Posterior vena cava (tissue), 2 donors: ENCODE data around the gene ARHGEF37. TPM values are rescaled to one million over a fixed set of nuclear protein-coding genes. Genes with fewer than 3 reads are reported as not detected.

Experiments used
- DNase-seq: peaks from one replicate; pipeline ENCODE4 v3.0.0-alpha.2; 2020; ENCODE audit warnings: low spot score
- intact Hi-C, 2 donors: fragments of 100-400 bp; cut with DNase I; formaldehyde crosslinking; loops; one replicate each; pipeline versions ENCODE4 v1.14.1 to v1.14.2; 2022 to 2023
- total RNA-seq, 2 donors: library from RNA; stranded (reverse); fragmentation: NEBNext Ultra II Directional; extraction: Animal tissue kit (Norgen Biotek cat#: 25700); gene quantifications; one replicate each; pipeline ENCODE4 v1.2.1, GENCODE V29; 2021
- donor health status: DM: yes; HTN: yes; CAD: no.
- donor health status: DM: yes; HTN: yes; CAD: no.

Gene ARHGEF37
- total RNA-seq, 2 donors from 2014 or later = 10.7 to 11.0 TPM

DNA sequence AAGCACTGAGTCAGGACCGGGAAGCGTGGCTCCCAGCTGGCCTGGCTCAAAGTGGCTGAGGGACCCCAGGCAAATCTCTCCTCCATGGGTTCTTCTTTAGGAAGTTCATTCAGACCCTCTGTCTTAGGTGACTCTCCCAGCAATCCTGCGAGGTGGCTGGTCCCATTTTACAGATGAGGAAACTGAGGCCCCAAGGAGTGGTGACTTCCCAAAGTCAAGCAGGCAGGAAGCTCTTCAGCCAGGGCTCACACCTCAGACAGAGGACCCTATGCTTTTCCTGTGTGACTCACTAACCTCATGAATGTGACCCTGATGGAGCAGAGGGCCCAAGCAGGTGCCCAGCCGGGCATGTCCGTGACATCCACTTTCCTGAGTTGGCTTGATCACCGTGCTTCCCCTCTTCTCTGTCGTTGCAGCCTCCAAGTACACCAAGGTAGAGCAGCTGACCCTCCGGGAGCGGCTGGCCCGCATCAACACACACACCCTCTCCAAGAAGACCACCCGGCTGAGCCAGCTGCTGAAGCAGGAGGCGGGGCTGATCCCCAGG lies 36.5 kb downstream of the ARHGEF37 start:
- DNase-seq = no peak
- intact Hi-C loops = no loop called here

DNA sequence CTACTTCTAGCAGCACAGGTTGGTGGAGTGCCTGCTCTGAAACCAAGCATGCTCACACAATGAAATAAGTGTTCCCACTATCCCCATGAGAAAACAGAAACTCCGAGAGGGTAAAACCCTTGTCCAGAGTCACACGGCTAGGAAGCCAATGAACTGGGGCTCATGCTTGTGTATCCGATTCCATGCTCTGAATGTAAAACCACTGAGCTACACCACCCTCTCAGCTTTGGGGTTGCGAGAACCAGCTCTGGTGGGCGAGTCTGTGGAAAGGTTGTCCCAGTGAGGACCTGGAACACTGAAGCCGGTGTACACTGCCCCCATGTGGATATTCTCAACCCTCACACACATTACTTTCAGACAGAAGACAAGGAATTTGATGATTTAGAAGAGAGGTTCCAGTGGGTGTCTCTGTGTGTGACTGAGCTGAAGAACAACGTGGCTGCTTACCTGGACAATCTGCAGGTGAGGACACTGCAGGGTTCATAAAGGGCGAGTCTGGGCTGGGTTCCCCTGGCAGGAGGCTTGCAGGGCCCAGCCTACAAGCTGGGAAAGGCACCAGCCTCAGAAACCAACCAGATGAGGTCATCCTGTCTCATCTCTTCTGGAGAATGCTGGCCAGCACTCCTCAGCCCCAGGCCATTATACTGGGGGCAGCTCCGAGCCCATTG lies 37.4 kb downstream of the ARHGEF37 start:
- intact Hi-C loops = no loop called here

DNA sequence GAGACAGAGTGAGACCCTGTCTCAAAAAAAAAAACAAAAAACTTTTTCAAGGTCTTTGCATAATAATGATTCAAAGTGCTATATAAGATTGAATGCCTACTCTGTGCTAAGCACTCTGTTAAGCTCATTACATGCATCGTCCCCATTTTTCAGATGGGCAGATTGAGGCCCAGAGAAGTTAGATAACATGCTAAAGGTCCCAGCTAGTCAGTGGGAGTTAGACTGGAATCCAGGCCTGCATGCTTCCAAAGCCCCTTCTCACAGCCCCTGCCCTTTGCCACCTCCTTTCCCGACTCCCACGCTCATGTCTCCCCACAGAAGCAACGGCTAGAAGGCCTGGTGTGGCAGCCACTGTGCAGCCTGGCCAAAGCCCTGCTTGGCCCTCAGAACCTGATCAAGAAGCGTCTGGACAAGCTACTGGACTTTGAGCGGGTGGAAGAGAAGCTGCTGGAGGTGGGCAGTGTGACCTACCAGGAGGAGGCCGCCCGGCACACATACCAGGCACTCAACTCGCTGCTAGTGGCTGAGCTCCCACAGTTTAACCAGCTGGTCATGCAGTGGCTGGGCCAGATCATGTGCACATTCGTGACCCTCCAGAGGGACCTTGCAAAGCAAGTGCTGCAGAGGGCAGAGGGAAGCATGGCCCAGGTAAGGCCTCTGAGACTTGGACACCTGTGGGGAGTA lies 40.3 kb downstream of the ARHGEF37 start:
- DNase-seq = no peak
- intact Hi-C loops = no loop called here

More for the DNA sequence above, 37.4 kb downstream of the ARHGEF37 start:
- no peak for DNase-seq

DNA sequence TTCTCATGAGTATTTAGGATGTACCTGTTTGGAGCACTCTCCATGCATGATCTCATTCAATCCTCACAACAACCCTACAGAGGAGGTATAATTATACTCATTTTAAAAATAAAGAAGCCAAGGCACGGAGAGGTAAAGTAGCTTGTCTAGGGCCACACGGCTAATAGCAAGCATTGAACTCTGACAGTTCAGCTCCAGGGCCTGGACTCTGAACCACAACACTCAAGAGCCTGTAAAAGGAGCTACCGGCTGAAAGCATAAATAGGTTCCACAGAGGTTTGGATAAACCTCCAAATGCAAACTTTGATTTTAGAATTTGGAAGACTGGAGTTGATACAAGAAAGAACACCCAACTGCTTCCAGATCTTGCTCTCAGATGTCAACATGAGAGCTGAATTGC lies 41.2 kb downstream of the ARHGEF37 start:
- no peak for DNase-seq
- intact Hi-C loops = no loop called here

DNA sequence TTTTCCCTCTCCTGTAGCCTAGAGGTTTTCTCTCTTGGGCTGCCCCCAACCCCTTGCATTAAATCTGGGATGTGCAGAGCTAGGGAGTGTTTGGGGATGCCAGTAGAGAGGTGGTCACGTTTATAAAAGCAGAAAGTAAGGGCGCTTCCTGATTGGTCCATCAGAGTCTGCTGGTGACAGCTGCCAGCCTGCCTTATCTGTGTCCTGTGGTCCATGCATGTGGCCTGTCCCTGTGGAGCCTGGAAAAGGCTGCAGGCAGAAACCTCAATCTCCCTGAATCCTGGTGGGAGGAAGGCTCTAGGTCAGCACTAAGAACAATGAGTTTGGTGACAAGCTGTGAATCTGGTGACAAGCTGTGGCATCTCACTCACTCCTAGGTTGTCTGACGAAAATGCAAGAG lies 42.2 kb downstream of the ARHGEF37 start:
- DNase-seq = no peak
- intact Hi-C loops = no loop called here

- DNase-seq = no peak
- intact Hi-C loops = no loop called here
Measured at GRCh38 chr5:149627070-149627469, 45.8 kb downstream of the ARHGEF37 start.

DNA sequence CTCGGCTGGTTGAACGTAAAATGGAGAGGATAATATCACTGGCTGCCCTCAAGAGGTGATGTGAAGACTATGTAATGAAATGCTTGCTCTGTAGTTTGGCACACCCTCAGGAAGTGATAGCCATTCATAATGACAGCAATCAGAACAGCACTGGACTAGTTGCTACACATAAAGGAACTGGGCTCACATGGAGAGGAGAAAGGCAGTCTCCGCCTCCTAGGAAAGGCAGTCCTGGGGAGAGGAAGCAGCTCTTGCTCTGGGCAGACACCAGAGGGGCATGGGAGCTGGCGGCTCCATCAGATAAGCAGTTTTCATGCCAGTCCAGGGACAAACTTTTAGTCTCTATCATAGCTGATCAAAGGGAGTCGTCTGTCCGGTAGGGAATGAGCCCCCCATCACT lies 46.9 kb downstream of the ARHGEF37 start:
- DNase-seq = no peak
- intact Hi-C loops = no loop called here

DNA sequence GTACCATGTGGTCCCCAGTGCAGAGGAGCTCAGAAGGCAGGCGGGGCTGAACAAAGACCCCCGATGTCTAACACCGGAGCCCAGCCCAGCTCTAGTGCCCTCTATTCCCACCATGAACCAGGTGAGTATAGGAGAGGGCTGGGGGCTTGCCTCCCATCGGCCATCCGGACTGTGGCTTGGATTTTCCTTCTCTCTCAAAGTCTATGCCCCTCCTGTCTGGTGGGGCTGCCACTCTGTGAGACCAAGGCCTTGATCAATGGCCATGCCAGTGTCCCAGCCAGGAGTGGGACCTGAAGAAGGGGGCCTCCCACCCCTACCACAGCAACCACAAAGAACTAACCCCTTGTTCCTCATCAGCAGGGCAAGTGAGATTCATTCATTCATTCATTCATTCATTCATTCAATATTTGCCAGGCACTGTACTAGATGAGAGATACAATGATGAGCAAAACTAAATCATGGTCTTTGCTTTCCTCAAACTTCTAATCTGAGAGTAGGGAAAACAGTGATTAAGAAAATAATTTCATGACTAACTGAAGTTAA lies 47.6 kb downstream of the ARHGEF37 start:
- no peak for DNase-seq

GRCh38 chr5:149629421-149629820 lies 48.1 kb downstream of the ARHGEF37 start:
- intact Hi-C loops = no loop called here
- DNase-seq = no peak

More for the DNA sequence above, 47.6 kb downstream of the ARHGEF37 start:
- intact Hi-C loops = no loop called here

DNA sequence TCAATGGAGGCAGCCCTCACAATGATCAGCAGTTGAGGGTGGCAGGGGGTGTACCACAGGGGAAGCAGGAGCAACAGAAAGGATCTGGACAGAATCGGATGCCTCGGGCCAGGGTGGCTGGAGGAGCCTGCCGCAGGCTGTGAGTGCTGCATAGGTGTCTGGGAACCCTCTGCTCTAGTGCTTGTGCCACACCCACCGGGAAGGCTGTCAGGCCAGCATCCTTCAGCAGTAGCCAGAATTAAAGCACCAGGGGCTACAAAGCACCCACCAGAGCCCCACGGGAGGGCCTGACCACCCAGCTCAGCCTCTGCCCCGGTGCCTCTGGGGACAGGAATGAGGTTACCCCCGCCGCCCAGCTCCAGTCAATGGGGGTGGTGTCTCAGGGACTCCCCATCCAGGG lies 49.0 kb downstream of the ARHGEF37 start:
- intact Hi-C loops = loop anchor here (5.0 kb wide), 2 partner anchors 362 to 682 kb away; no protein-coding TSS in a partner anchor

DNA sequence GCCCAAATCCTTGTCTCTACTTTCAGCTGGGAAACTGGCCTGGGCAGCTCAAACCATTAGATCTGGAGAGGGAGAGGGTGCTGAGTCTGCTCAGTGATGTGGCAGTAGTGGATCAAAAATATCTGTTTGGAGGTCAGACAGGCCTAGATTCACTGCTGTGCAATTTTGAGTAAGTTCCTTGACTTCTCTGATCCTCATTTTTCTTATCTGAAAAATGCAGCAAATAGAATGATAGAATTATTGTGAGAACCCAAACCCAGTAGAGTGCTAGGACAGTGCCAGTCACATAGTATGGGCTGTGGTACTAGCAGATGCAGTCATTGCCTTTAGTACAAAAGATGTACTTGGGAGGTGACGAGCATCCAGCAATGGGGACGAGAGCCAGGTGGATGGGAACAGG lies 50.2 kb downstream of the ARHGEF37 start:
- intact Hi-C loops = loop anchor here (5.0 kb wide), 2 partner anchors 361 to 681 kb away; no protein-coding TSS in a partner anchor
- no peak for DNase-seq

More for the DNA sequence above, 49.0 kb downstream of the ARHGEF37 start:
- no peak for DNase-seq

DNA sequence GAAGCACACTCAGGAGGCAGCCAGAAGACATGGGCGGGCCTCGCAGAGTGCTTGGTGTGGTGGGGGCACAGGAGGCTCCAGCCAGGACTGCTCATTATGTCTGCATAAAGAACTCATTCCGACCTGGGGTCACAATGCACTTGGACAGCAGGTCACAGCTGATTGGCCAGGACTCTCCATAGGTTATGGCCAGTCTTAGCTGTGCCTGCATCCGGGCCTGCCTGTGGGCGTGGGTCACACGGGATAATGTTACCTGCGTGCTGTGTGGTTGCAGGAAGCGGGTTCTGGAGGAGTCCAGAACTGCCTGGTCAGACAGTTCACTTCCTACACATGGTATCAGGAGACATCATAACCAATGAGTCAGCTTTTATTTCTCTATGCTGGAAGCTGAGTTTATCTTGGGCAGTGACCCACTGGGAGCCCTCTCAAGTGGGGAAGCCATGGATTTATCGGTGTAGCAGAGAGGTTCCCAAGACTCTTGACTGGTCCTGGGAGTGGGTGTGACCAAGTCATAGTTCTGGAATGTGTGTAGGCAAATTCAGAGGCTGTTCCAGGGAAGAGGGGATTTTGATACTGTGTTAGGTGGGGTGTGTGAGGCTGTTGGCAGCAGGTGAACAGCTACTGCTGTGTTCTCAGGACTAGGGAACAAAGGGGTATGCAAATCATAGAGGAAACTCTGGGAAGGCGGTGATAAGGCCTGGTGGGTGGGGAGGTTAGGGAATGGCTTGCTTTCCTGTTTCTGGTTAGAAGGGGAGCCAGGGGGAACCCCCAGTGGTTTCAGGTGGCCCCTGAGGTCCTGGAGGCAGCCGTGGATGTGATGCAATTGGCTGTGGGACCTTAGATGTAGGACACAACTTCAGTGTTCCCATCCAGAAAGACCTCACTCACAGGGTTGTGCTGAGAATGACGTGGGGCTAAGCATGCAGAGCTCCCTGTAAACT lies 51.3 kb downstream of the ARHGEF37 start:
- intact Hi-C loops = loop anchor here (5.0 kb wide), 2 partner anchors 360 to 680 kb away; no protein-coding TSS in a partner anchor
- DNase-seq = no peak

- intact Hi-C loops = loop anchor here (5.0 kb wide), 2 partner anchors 359 to 679 kb away; no protein-coding TSS in a partner anchor
- no peak for DNase-seq
Measured at GRCh38 chr5:149633476-149634350, 52.4 kb downstream of the ARHGEF37 start.

- intact Hi-C loops = loop anchor here (5.0 kb wide), 2 partner anchors 192 to 197 kb away; no protein-coding TSS in a partner anchor
- no peak for DNase-seq
Measured at GRCh38 chr5:149635394-149635793, 54.1 kb downstream of the ARHGEF37 start.

GRCh38 chr5:149636191-149636860 lies 55.0 kb downstream of the ARHGEF37 start:
- DNase-seq = no peak
- intact Hi-C loops = loop anchor here (5.0 kb wide), 2 partner anchors 191 to 196 kb away; no protein-coding TSS in a partner anchor

GRCh38 chr5:149636861-149637246 lies 55.6 kb downstream of the ARHGEF37 start:
- DNase-seq = peak; percentile 92
- intact Hi-C loops = loop anchor here (5.0 kb wide), 2 partner anchors 190 to 195 kb away; no protein-coding TSS in a partner anchor

- intact Hi-C loops = loop anchor here (5.0 kb wide), 2 partner anchors 189 to 194 kb away; no protein-coding TSS in a partner anchor
- DNase-seq = no peak
Measured at GRCh38 chr5:149638136-149638535, 56.8 kb downstream of the ARHGEF37 start.
